Neural cell (in vitro differentiated cells): ENCODE results near the gene MYO3B.

ENCODE experiments used
- CTCF ChIP-seq: fragments of 450-650 bp; IDR thresholded peaks from 2 replicates; pipeline ENCODE4 v1.5.1; 2014; ENCODE audit warnings: antibody characterized with exemption, mild to moderate bottlenecking, moderate library complexity; ENCODE audit not compliant: poor library complexity, severe bottlenecking
- EZH2 ChIP-seq: fragments of 200-600, 300-800 bp; shearing (Covaris generic), sonication (generic); IDR thresholded peaks from 2 replicates; pipeline ENCODE4 v1.6.1; 2014; ENCODE audit warnings: antibody characterized with exemption, low read length, borderline replicate concordance, mild to moderate bottlenecking; ENCODE audit not compliant: insufficient read depth, poor library complexity, severe bottlenecking
- MXI1 ChIP-seq: fragments of 450-650 bp; conservative IDR thresholded peaks from 2 replicates; pipeline ENCODE4 v1.6.1; 2014; ENCODE audit warnings: antibody characterized with exemption, mild to moderate bottlenecking; ENCODE audit not compliant: poor library complexity, severe bottlenecking
- POLR2AphosphoS5 ChIP-seq: IDR thresholded peaks from 2 replicates; pipeline ENCODE4 v1.6.1; 2012
- RAD21 ChIP-seq: fragments of 450-650 bp; conservative IDR thresholded peaks from 2 replicates; pipeline ENCODE4 v1.6.1; 2014; ENCODE audit warnings: antibody characterized with exemption, mild to moderate bottlenecking, moderate library complexity

GRCh38 chr2:170409164-170409535, 231.2 kb downstream of the MYO3B start:
- TF ChIP-seq CTCF (peak; percentile 64), RAD21 (peak; percentile 32), EZH2 (no peak), MXI1 (no peak), POLR2AphosphoS5 (no peak)
